Measurements from ENCODE around the gene PCDHB14. TPM values are rescaled to one million over a fixed set of nuclear protein-coding genes. Genes with fewer than 3 reads are reported as not detected.

The PCDHB14 gene
- total and polyA plus RNA-seq, 2 of the 4 experiments (the other 2 are of a cell fraction) = 0.18 to 0.36 TPM

- in situ Hi-C loops (cut with MboI; ENCODE audit: low sequenced_read_pairs) (no loop called here), intact Hi-C loops (cut with micrococcal nuclease) (no loop called here), dilution Hi-C loops (cut with HindIII; ENCODE audit: low sequenced_read_pairs, unreplicated experiment) (no loop called here)
- Histone ChIP-seq H3K14ac (replicated peaks; ENCODE audit: low read depth, low read length) (no peak overlapping the region), H4K8ac (ENCODE audit: low read depth in 2 of 2, low read length in 2 of 2) (no peak overlapping the region), H2BK120ac (ENCODE audit: low read depth, low read length) (no peak overlapping the region), H2AFZ (replicated peaks; ENCODE audit: low read length, poor library complexity) (no peak overlapping the region), H4K5ac (ENCODE audit: low read depth, low read length) (no peak overlapping the region), H3K4me1 (ENCODE audit: control insufficient read depth, insufficient read depth, low read length) (no peaks in the 10 kb centered on the region), H2BK5ac (ENCODE audit: low read depth, low read length, poor library complexity, severe bottlenecking) (no peak overlapping the region), H3K36me3 (ENCODE audit: control insufficient read depth, insufficient read depth, low read length) (no peaks in the 10 kb centered on the region), H3K27ac (ENCODE audit: insufficient read depth, low read length) (no peak overlapping the region), H2AK9ac (replicated peaks; ENCODE audit: low read depth, low read length, poor library complexity) (no peak overlapping the region), H3K4me3 (ENCODE audit: insufficient read depth, low read depth, low read length) (no peak overlapping the region), H3K27me3 (ENCODE audit: control insufficient read depth, insufficient read depth, low read length) (no peaks in the 10 kb centered on the region), H3K23ac (ENCODE audit: low read depth, low read length) (no peak overlapping the region), H4K20me1 (ENCODE audit: insufficient read depth, low read length) (no peaks in the 10 kb centered on the region), H3K4me2 (ENCODE audit: low read depth, low read length) (no peak overlapping the region), H3K56ac (ENCODE audit: extremely low read depth, insufficient read depth, low read length) (no peak overlapping the region), H2BK15ac (ENCODE audit: low read depth, low read length) (no peak overlapping the region), H3K9me1 (ENCODE audit: insufficient read depth, low read length) (no peaks in the 10 kb centered on the region), H2AK5ac (ENCODE audit: low read depth, low read length) (no peak overlapping the region), H3K4ac (ENCODE audit: low read depth, low read length) (no peak overlapping the region), H2BK20ac (ENCODE audit: low read depth, low read length) (no peak overlapping the region), H4K91ac (ENCODE audit: insufficient read depth, low read depth, low read length) (no peak overlapping the region), H3K79me1 (ENCODE audit: low read depth in 1 of 2, low read length in 2 of 2) (no peaks in the 10 kb centered on the region), H3K9me3 (ENCODE audit: control insufficient read depth, insufficient read depth, low read length) (peaks cover 40% of the 10 kb centered on the region), H3K9ac (ENCODE audit: low read depth, low read length) (no peak overlapping the region), H3K18ac (ENCODE audit: low read depth, low read length) (no peak overlapping the region)
- TF ChIP-seq FOS (IDR thresholded peaks at IDR 0.05; ENCODE audit: low read depth, low read length) (no peak), CTCF (conservative IDR thresholded peaks at IDR 0.05; ENCODE audit: low read depth, low read length) (no peak), NFE2L2 (IDR thresholded peaks at IDR 0.05; ENCODE audit: low read depth, low read length) (no peak), RFX5 (IDR thresholded peaks at IDR 0.05; ENCODE audit: low read depth, low read length) (no peak), RAD21 (IDR thresholded peaks at IDR 0.05; ENCODE audit: low read length) (no peak), POLR2A (IDR thresholded peaks at IDR 0.05; ENCODE audit: low read depth, low read length) (no peak), MAZ (IDR thresholded peaks at IDR 0.05; ENCODE audit: borderline replicate concordance, low read depth, low read length) (no peak), CEBPB (IDR thresholded peaks at IDR 0.05; ENCODE audit: low read depth, low read length) (no peak), ELK1 (IDR thresholded peaks at IDR 0.05; ENCODE audit: borderline replicate concordance, low read depth, low read length) (no peak), MAFK (IDR thresholded peaks at IDR 0.05; ENCODE audit: low read depth, low read length) (no peak), CHD1 (IDR thresholded peaks at IDR 0.05; ENCODE audit: low read depth, low read length) (no peak), MXI1 (IDR thresholded peaks at IDR 0.05; ENCODE audit: borderline replicate concordance, low read depth, low read length) (no peak), RCOR1 (IDR thresholded peaks at IDR 0.05; ENCODE audit: insufficient replicate concordance, low read length) (no peak), SMC3 (IDR thresholded peaks at IDR 0.05; ENCODE audit: low read depth, low read length) (no peak), BHLHE40 (IDR thresholded peaks at IDR 0.05; ENCODE audit: low read depth, low read length) (no peak)
- TF ChIP-seq, protein P1, sequence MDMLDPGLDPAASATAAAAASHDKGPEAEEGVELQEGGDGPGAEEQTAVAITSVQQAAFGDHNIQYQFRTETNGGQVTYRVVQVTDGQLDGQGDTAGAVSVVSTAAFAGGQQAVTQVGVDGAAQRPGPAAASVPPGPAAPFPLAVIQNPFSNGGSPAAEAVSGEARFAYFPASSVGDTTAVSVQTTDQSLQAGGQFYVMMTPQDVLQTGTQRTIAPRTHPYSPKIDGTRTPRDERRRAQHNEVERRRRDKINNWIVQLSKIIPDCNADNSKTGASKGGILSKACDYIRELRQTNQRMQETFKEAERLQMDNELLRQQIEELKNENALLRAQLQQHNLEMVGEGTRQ (IDR thresholded peaks at IDR 0.05; ENCODE audit: low read depth, low read length) = no peak
- no TSS peak for BruUV-seq (replicated peaks)
- ATAC-seq (ENCODE audit: low read depth) (no peak), DNase-seq (no peak)
- POLR2A ChIA-PET (ENCODE audit: unreplicated experiment) = no interaction called here
- CTCF ChIA-PET = no interaction called here
These were observed 35.8 kb downstream of the PCDHB14 start for GRCh38 chr5:141258948-141259347.

Data from IMR-90 (cell line).